IMR-90 (cell line): ENCODE data around the gene NADK. TPM values are rescaled to one million over a fixed set of nuclear protein-coding genes. Genes with fewer than 3 reads are reported as not detected.

Experiments used
- ATAC-seq: fragments of 200-7000 bp; cut with Tn5 transposase; 2 replicates; pipeline ENCODE4 v1.9.1; 2020; ENCODE audit warnings: low read depth, mild to moderate bottlenecking, moderate library complexity
- BruUV-seq: library from RNA; stranded (reverse); fragments of 400-500 nt; replicated peaks from 2 replicates; lab custom pipeline; 2021; lab: Mats Ljungman, UMichigan
- CTCF ChIA-PET: fragments of 300-600 bp; formaldehyde crosslinking; extraction: SDS; loops from one replicate; lab custom pipeline; 2021; ENCODE audit warnings: antibody characterized with exemption; lab: Yijun Ruan, JAX
- POLR2A ChIA-PET: fragments of 300-600 bp; sonication (Branson Sonifier 250); formaldehyde crosslinking; loops from one replicate; lab custom pipeline; 2022; ENCODE audit warnings: antibody characterized with exemption; ENCODE audit not compliant: unreplicated experiment; lab: Charles Lee
- DNase-seq: peaks from one replicate; pipeline ENCODE4 v3.0.0; 2013
- H2AFZ ChIP-seq: replicated peaks from 2 replicates; pipeline ENCODE3; 2013; ENCODE audit warnings: low read length, mild to moderate bottlenecking; ENCODE audit not compliant: poor library complexity
- H2AK5ac ChIP-seq: 2 replicates; pipeline ENCODE4 v1.6.1; 2013; ENCODE audit warnings: low read depth, low read length, inconsistent platforms
- H2AK9ac ChIP-seq: replicated peaks from 2 replicates; pipeline ENCODE3; 2013; ENCODE audit warnings: mild to moderate bottlenecking, low read depth, low read length, moderate library complexity; ENCODE audit not compliant: poor library complexity
- H2BK120ac ChIP-seq: 2 replicates; pipeline ENCODE4 v1.6.1; 2013; ENCODE audit warnings: low read depth, low read length, inconsistent platforms
- H2BK15ac ChIP-seq: 3 replicates; pipeline ENCODE4 v1.6.1; 2013; ENCODE audit warnings: low read depth, low read length, inconsistent platforms
- H2BK20ac ChIP-seq: 2 replicates; pipeline ENCODE4 v1.6.1; 2013; ENCODE audit warnings: low read depth, mild to moderate bottlenecking, inconsistent platforms, low read length, moderate library complexity
- H2BK5ac ChIP-seq: 2 replicates; pipeline ENCODE4 v1.6.1; 2013; ENCODE audit warnings: mild to moderate bottlenecking, low read depth, low read length, inconsistent platforms; ENCODE audit not compliant: poor library complexity, severe bottlenecking
- H3K14ac ChIP-seq: replicated peaks from 2 replicates; pipeline ENCODE4 v1.6.1; 2013; ENCODE audit warnings: low read depth, low read length, inconsistent platforms
- H3K18ac ChIP-seq: 2 replicates; pipeline ENCODE4 v1.6.1; 2013; ENCODE audit warnings: low read depth, low read length, control low read depth
- H3K23ac ChIP-seq: 2 replicates; pipeline ENCODE4 v1.6.1; 2013; ENCODE audit warnings: low read depth, low read length, inconsistent platforms
- H3K27ac ChIP-seq: 2 replicates; pipeline ENCODE4 v1.5.1; 2013; ENCODE audit warnings: mild to moderate bottlenecking, control low read depth, low read length; ENCODE audit not compliant: insufficient read depth
- H3K27me3 ChIP-seq: 2 replicates; pipeline ENCODE4 v1.6.1; 2013; ENCODE audit warnings: low read length; ENCODE audit not compliant: control insufficient read depth, insufficient read depth
- H3K36me3 ChIP-seq: 2 replicates; pipeline ENCODE4 v1.6.1; 2013; ENCODE audit warnings: low read length, mixed read lengths; ENCODE audit not compliant: control insufficient read depth, insufficient read depth
- H3K4ac ChIP-seq: 2 replicates; pipeline ENCODE4 v1.6.1; 2013; ENCODE audit warnings: low read depth, low read length, inconsistent platforms
- H3K4me1 ChIP-seq: 2 replicates; pipeline ENCODE4 v1.6.1; 2013; ENCODE audit warnings: low read length, mixed read lengths; ENCODE audit not compliant: control insufficient read depth, insufficient read depth
- H3K4me2 ChIP-seq: 2 replicates; pipeline ENCODE4 v1.6.1; 2013; ENCODE audit warnings: low read depth, mild to moderate bottlenecking, control low read depth, low read length, moderate library complexity
- H3K4me3 ChIP-seq: 2 replicates; pipeline ENCODE4 v1.5.1; 2013; ENCODE audit warnings: low read depth, mild to moderate bottlenecking, control low read depth, low read length, moderate library complexity; ENCODE audit not compliant: insufficient read depth
- H3K56ac ChIP-seq: 2 replicates; pipeline ENCODE4 v1.6.1; 2013; ENCODE audit warnings: low read length, inconsistent platforms; ENCODE audit not compliant: insufficient read depth; ENCODE audit errors: extremely low read depth
- H3K79me1 ChIP-seq, 2 experiments: 2 replicates each; pipeline ENCODE4 v1.6.1; 2013; ENCODE audit warnings: low read length in 2 of 2, inconsistent platforms in 1 of 2, low read depth in 1 of 2
- H3K9ac ChIP-seq: 2 replicates; pipeline ENCODE4 v1.6.1; 2013; ENCODE audit warnings: low read depth, low read length, control low read depth
- H3K9me1 ChIP-seq: 2 replicates; pipeline ENCODE4 v1.6.1; 2013; ENCODE audit warnings: low read length, inconsistent platforms; ENCODE audit not compliant: insufficient read depth
- H3K9me3 ChIP-seq: 2 replicates; pipeline ENCODE4 v1.6.1; 2013; ENCODE audit warnings: low read length; ENCODE audit not compliant: control insufficient read depth, insufficient read depth
- H4K20me1 ChIP-seq: 2 replicates; pipeline ENCODE4 v1.6.1; 2013; ENCODE audit warnings: low read length, inconsistent platforms; ENCODE audit not compliant: insufficient read depth
- H4K5ac ChIP-seq: 2 replicates; pipeline ENCODE4 v1.6.1; 2013; ENCODE audit warnings: mild to moderate bottlenecking, low read depth, low read length, control low read depth
- H4K8ac ChIP-seq, 2 experiments: 2 replicates each; pipeline ENCODE4 v1.6.1; 2013; ENCODE audit warnings: low read depth in 2 of 2, low read length in 2 of 2, control low read depth in 1 of 2, inconsistent platforms in 1 of 2
- H4K91ac ChIP-seq: 2 replicates; pipeline ENCODE4 v1.6.1; 2013; ENCODE audit warnings: low read depth, low read length, inconsistent platforms; ENCODE audit not compliant: insufficient read depth
- BHLHE40 ChIP-seq: fragments of 150-350 bp; IDR thresholded peaks from 2 replicates; pipeline ENCODE4 v1.6.1; 2016; ENCODE audit warnings: mild to moderate bottlenecking, low read depth, low read length
- CEBPB ChIP-seq: IDR thresholded peaks from 2 replicates; pipeline ENCODE4 v1.6.1; 2012; ENCODE audit warnings: low read depth, low read length, improper control_type of control experiment
- ELK1 ChIP-seq: fragments of 150-350 bp; IDR thresholded peaks from 2 replicates; pipeline ENCODE4 v1.6.1; 2016; ENCODE audit warnings: low read depth, mild to moderate bottlenecking, low read length, moderate library complexity, borderline replicate concordance
- MAFK ChIP-seq: IDR thresholded peaks from 2 replicates; pipeline ENCODE4 v1.6.1; 2012; ENCODE audit warnings: low read depth, low read length, improper control_type of control experiment
- MAZ ChIP-seq: IDR thresholded peaks from 2 replicates; pipeline ENCODE4 v1.6.1; 2012; ENCODE audit warnings: low read depth, mild to moderate bottlenecking, low read length, improper control_type of control experiment, moderate library complexity, borderline replicate concordance
- MXI1 ChIP-seq: IDR thresholded peaks from 2 replicates; pipeline ENCODE4 v1.6.1; 2012; ENCODE audit warnings: low read depth, mild to moderate bottlenecking, low read length, moderate library complexity, borderline replicate concordance
- RAD21 ChIP-seq: IDR thresholded peaks from 2 replicates; pipeline ENCODE4 v1.6.1; 2012; ENCODE audit warnings: low read length, improper control_type of control experiment
- RCOR1 ChIP-seq: IDR thresholded peaks from 2 replicates; pipeline ENCODE4 v1.6.1; 2012; ENCODE audit warnings: mild to moderate bottlenecking, low read length, improper control_type of control experiment; ENCODE audit not compliant: insufficient replicate concordance
- RFX5 ChIP-seq: IDR thresholded peaks from 2 replicates; pipeline ENCODE4 v1.8.0; 2012; ENCODE audit warnings: low read depth, mild to moderate bottlenecking, low read length, moderate library complexity
- SMC3 ChIP-seq: fragments of 150-350 bp; IDR thresholded peaks from 2 replicates; pipeline ENCODE4 v1.6.1; 2016; ENCODE audit warnings: low read depth, mild to moderate bottlenecking, antibody characterized with exemption, low read length, moderate library complexity
- WGBS, 2 experiments: methylation state at CpG; one replicate each; pipeline versions ENCODE4 v1.1.5 to v1.1.7; 2013; ENCODE audit warnings: missing lambda C conversion rate in 2 of 2; ENCODE audit not compliant: insufficient read length in 1 of 2; ENCODE audit errors: extremely low coverage in 2 of 2; 5-methylcytosine and 5-hydroxymethylcytosine counted together
- dilution Hi-C: fragments of 300-500 bp; cut with HindIII; formaldehyde crosslinking; loops from one replicate; pipeline ENCODE4 v1.14.3; 2018; ENCODE audit warnings: low sequenced_read_pairs; ENCODE audit not compliant: unreplicated experiment
- in situ Hi-C: fragments of 300-500 bp; cut with MboI; formaldehyde crosslinking; loops from 3 replicates; pipeline ENCODE4 v1.14.3; 2019; ENCODE audit warnings: low sequenced_read_pairs, inconsistent platforms, mixed read lengths
- intact Hi-C: fragments of 100-400 bp; cut with micrococcal nuclease; formaldehyde crosslinking; loops from 2 replicates; pipeline ENCODE4 v1.10.0; 2022
- polyA plus RNA-seq, 3 experiments: library from polyadenylated mRNA; depleted of rRNA; stranded (reverse); fragments of >200 nt; gene quantifications; 2 replicates each; pipeline ENCODE4 v1.2.3, GENCODE V29; 2012; ENCODE audit warnings: low replicate concordance in 1 of 3
- total RNA-seq: library from RNA; depleted of rRNA; stranded (reverse); fragments of >200 nt; gene quantifications from 2 replicates; pipeline ENCODE4 v1.2.3, GENCODE V29; 2012
- TF ChIP-seq, protein P1 (sequence below): fragments of 150-350 bp; IDR thresholded peaks from 2 replicates; pipeline ENCODE4 v1.6.1; 2017; ENCODE audit warnings: mild to moderate bottlenecking, antibody characterized with exemption, low read length, low read depth

NADK gene
- total and polyA plus RNA-seq, 2 of the 4 experiments (the other 2 are of a cell fraction): 12.5 to 56.1 TPM

DNA sequence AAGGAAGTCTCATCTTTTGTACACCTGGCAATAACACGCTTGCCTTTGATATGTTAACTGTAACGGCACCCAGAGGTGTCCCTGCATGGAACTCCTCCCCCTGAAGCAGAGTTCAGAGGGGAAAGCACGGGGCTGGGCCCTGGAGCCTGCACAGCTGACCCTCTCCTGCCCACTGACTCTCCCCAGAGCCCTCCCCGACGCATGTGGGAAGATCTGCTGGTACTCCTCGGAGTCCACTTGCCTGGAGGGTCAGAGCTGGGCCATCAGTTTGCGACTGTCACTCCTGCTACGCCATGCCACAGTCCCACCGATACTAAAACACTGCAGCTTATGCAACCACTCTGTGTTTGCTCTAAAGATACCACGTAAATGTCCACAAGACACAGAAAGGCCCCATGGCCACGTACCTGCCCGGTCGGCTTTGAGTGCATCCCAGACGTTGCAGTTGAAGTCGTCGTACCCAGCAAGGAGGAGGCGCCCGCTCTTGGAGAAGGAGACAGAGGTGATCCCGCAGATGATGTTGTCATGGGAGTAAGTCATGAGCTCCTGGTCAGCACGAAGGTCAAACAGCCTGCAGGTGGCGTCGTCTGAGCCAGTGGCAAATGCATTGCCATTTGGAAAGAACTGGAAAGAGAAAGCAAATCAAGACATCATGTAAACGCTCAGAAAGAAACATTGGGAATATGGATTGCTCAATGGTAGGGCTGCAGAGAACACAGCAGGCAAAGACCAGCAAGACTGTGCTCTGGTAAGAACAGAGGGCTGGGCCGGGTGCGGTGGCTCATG lies 10.6 kb upstream of the NADK start (continued):
- TF ChIP-seq, protein P1, sequence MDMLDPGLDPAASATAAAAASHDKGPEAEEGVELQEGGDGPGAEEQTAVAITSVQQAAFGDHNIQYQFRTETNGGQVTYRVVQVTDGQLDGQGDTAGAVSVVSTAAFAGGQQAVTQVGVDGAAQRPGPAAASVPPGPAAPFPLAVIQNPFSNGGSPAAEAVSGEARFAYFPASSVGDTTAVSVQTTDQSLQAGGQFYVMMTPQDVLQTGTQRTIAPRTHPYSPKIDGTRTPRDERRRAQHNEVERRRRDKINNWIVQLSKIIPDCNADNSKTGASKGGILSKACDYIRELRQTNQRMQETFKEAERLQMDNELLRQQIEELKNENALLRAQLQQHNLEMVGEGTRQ: no peak

DNA sequence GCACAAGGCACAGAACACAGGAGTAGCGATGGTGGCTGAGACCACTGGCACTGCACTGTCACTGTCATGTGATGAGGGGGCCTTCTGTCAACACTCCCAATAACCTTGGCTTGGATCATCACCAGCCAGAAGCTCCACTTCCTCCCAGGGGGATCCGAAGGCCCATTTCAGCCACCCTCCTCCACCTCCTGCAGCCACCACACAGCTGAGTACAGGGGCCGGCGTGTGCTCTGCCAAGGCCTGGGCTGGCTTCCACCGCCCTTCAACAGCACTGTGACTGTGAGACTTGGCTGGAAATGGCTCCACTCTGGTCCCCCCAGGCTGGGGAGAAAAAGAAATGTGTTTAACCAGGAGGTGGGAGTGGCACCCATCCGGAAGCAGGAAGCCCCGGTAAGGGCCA lies 9.9 kb upstream of the NADK start:
- Histone ChIP-seq H2BK5ac (no peak overlapping the region), H3K56ac (no peak overlapping the region), H3K27me3 (no peaks in the 10 kb centered on the region), H2AK5ac (no peak overlapping the region), H3K9ac (no peak overlapping the region), H2AK9ac (no peak overlapping the region), H4K91ac (no peak overlapping the region), H2BK120ac (no peak overlapping the region), H3K79me1 (peaks cover 49 to 66% of the 10 kb centered on the region in 2 experiments), H3K18ac (no peak overlapping the region), H3K27ac (no peak overlapping the region), H3K14ac (no peak overlapping the region), H3K9me1 (no peaks in the 10 kb centered on the region), H4K8ac (no peak overlapping the region), H3K4me2 (no peak overlapping the region), H2AFZ (no peak overlapping the region), H4K20me1 (peaks cover 48% of the 10 kb centered on the region), H3K23ac (no peak overlapping the region), H2BK20ac (no peak overlapping the region), H3K36me3 (peaks cover 69% of the 10 kb centered on the region), H3K4me3 (no peak overlapping the region), H3K4me1 (no peaks in the 10 kb centered on the region; the same call in 1 of the 2 replicates), H2BK15ac (no peak overlapping the region), H3K9me3 (no peaks in the 10 kb centered on the region), H4K5ac (no peak overlapping the region), H3K4ac (no peak overlapping the region)
- in situ Hi-C loops: loop anchor here (10.0 kb wide), 1 partner anchor 117 kb away; no protein-coding TSS in a partner anchor
- DNase-seq: no peak
- ChIA-PET CTCF (no interaction called here), POLR2A (interaction anchor here (0.5 kb wide), 1 partner anchor 117 kb away, joined by 6 read pairs; no protein-coding TSS in a partner anchor)
- dilution Hi-C loops: no loop called here
- BruUV-seq: no TSS peak
- intact Hi-C loops: loop anchor here (2.0 to 5.0 kb wide), 2 partner anchors 99 to 119 kb away; no protein-coding TSS in a partner anchor
- WGBS, 2 experiments: no CpG with 5 or more reads among the region's 7 CpGs
- ATAC-seq: no peak
- TF ChIP-seq BHLHE40 (no peak), MAFK (no peak), RCOR1 (no peak), CEBPB (no peak), MXI1 (no peak), ELK1 (no peak), RFX5 (no peak), SMC3 (no peak), RAD21 (no peak), MAZ (no peak)
- TF ChIP-seq, protein P1: no peak
